CD4-positive, alpha-beta T cell treated with Interleukin-4 for 1 hour (primary cell): ENCODE results near the gene PHACTR1.

Experiments used
- DNase-seq, 2 donors: peaks; one replicate each; pipeline ENCODE4 v3.0.0-alpha.2; 2020 to 2022

Gene PHACTR1

DNA sequence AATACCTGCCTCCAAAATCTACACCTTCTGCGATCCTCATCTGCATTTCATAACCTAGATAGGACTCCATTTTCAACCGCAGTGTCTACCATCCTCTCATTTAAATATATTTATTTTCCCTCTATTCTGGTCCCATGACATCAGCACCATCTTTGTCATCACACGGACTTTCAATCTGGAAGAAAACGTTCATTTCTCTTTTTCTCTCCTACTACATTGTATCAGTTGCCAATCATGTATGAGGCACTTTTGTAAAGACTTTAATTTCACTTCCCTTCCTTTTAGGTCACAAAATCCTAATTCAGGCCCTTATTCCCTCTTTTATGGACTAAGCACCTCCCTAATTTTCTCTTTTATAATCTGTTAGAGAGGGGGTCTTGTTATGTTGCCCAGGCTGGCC is 89.6 kb downstream of the PHACTR1 start:
- no peak for DNase-seq

GRCh38 chr6:12806796-12807195 is 90.2 kb downstream of the PHACTR1 start:
- no peak for DNase-seq

DNA sequence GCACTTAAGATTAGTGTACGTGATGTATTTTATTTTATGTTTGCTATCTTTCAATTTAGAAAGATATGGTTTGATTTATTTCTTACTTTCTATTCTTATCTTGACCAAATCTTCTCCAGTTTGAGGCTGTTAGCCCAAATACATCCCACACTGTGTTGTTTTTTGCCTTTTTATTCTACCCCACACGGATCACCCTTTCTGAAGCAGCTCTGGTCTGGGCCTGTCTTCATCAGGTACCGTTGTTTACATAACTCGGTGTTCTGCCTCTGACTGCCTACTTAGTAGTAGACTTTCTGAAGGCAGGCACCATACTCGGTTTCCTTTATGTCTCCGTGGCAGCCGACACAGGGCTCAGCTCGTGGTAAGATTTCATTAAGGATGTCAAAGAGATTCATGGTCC is 95.0 kb downstream of the PHACTR1 start:
- no peak for DNase-seq

DNA sequence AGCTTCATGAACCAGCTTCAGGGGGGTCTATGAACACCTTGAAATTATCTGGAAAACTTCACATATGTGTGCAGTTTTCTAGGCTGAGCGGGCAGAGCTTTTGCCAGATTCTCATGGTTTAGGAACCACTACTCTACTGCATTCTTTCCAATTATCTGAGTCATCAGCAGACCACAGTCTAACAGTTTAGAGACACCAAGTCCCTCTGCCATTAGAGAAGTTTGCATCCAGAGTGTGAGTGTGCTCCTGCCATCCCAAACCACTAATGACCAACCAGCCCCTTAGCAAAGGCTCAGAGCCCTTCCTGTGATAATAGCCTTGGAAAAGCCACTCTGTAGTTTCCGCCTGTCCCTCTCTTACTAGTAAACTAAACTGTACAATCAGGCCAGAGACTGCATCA is 96.8 kb downstream of the PHACTR1 start:
- DNase-seq = no peak

DNA sequence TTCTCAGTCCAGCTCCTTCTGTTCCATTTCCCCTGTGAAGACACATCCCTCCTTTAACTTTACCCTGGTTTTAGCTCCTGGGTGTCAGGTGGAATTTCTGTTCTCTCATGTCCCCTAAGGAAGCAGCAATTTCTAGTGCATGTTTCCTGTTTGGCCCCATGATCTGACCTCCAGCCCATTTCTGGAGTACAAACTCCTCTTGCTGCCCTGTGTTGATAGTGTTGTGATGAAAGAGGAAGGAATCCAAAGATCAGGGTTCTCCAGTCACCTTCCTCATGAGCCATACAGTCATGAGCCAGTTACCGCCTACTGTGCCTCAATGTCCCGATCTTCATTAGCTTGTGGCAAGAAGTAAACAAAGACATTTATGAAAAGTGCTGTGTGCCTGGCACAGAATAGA is 97.4 kb downstream of the PHACTR1 start:
- DNase-seq = no peak

GRCh38 chr6:12815089-12815488 is 98.5 kb downstream of the PHACTR1 start:
- DNase-seq = no peak

GRCh38 chr6:12815884-12816600 is 99.5 kb downstream of the PHACTR1 start:
- DNase-seq = no peak

DNA sequence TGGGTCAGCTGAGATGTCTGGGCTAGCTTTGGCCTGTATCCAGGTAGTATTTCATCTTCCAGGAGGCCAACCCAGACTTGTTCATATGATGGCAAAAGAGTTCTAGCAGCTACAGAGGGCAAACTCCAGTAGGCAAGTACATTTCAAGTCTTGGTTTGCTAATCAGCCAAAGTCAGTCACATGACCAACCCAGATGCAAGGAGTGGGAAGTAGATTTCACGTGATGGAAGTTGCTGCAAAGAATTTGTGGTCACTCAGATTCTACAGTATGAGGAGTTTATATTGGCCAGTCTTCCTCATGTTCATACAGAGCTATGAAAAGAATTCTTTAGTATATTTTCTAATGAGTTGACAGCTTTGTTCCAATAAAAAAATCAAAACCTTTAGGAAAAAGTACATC is 101.8 kb downstream of the PHACTR1 start:
- no peak for DNase-seq

- no peak for DNase-seq
These were observed 107.3 kb downstream of the PHACTR1 start for GRCh38 chr6:12823847-12824246.

GRCh38 chr6:12826584-12826983 is 110.0 kb downstream of the PHACTR1 start:
- DNase-seq = no peak

- DNase-seq = no peak
These were observed 111.4 kb downstream of the PHACTR1 start for GRCh38 chr6:12827921-12828320.

- DNase-seq = no peak
These were observed 115.7 kb downstream of the PHACTR1 start for GRCh38 chr6:12832226-12832735.

DNA sequence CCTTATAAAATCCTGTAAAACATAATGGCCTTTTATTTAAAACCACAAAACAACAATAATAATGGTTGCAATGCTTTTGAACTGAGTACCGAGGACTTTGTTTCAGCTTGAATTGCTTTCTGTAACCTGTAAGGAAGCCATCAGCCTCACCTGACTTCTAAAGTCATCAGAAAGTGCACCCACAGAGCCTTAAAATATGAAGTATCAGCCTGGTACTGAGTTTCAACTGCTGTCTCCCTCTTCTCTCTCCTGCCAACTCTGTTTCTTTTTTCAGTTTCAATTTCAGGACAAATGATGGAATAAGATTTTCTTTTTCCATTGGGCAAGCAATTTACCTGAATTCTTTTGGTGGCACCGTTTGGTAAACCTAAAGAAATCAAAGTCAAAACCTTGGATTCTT is 119.4 kb downstream of the PHACTR1 start:
- no peak for DNase-seq

GRCh38 chr6:12841619-12842018 is 125.1 kb downstream of the PHACTR1 start:
- DNase-seq = no peak

DNA sequence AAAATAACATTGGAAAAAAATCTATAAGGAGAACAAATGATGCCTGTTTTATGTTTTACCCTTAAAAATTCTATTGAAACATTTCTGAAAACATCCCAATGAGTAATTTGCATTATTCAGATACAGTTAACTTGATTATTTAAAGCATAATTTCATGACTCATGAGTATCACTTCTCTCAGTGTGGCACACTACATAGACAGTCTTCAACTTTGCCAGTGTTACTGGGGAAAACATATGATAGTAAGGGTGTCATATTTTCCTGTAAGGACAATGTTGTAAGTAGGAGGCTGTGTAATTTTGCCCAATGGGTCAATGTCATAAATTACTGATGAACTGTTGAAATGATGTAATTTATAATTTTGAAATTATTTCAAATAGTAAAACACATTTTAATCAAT is 125.5 kb downstream of the PHACTR1 start:
- no peak for DNase-seq

- DNase-seq = no peak
These were observed 126.1 kb downstream of the PHACTR1 start for GRCh38 chr6:12842658-12843057.

DNA sequence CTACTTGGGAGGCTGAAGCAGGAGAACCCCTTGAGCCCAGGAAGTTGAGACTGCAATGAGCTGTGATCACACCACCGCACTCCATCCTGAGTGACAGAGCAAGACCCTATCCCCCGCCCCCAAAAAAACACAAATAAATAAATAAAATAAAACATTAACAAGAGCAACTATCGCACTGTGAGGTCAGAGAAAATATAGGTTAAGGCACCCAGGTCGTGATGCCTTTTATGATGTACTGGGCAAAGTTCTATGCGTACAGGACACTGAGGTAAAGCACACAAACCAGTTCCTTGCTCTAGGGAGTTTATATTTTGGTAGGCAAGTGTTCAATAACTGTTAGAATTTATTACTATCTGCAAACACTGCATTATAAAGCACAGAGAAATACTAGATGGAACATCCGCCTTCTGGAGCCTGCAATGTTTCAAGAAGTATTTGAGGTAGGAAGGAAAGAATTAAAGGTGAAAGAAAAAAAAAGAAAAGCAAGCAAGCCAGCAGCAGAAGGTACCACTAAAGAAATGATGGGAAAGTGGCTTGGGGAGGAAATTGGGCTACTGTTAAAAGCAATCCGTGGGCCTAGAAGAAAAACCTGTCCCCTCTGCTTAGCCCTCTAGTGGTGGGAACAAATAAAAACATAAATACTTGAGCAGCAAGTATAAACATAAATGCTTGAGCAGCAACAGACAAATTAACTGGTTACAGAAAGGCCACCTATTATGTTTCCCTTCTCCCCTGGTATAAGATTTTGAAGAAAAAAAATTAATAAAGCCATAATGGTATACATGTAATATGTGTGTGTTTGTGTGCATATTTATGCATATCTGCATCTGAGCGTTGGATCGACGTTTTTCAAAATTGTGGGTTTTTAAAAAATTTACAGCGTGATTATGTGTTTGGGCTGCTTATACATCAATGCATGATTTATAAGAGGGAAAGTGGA is 128.0 kb downstream of the PHACTR1 start:
- no peak for DNase-seq

- DNase-seq = no peak
These were observed 128.8 kb downstream of the PHACTR1 start for GRCh38 chr6:12845224-12846004.

GRCh38 chr6:12848964-12849808 is 132.6 kb downstream of the PHACTR1 start:
- DNase-seq = no peak

GRCh38 chr6:12849809-12850198 is 133.2 kb downstream of the PHACTR1 start:
- DNase-seq = no peak

- no peak for DNase-seq
These were observed 134.6 kb downstream of the PHACTR1 start for GRCh38 chr6:12851123-12851695.

DNA sequence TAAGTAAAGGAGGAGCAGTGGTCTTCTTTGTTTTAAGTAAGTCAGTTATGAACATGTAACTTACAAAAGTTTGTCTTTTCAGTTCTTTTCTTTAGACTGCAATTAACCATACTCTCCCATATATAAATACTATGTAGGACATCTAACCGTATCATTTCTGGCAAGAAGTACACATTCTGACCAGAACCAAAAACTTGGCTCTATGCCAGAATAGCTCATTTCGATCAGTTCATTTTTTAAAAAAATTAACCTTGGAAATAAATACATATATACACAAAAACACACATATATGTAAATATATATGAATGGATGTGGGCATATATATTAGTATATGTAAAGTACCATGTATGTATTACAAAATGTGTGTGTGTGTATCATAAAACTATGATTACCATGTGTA is 145.0 kb downstream of the PHACTR1 start:
- no peak for DNase-seq
